Ectodermal cell (in vitro differentiated cells): ENCODE data around the gene NOXA1.
"Not testable (repeated sequence)": the region's sequence is repeated elsewhere in the genome, so short reads cannot be mapped to it uniquely, and the experiment has no call there.

ENCODE experiments used
- H3K27ac ChIP-seq: 2 replicates; pipeline ENCODE4 v1.7.0; 2013; ENCODE audit warnings: mild to moderate bottlenecking, low read depth, low read length; ENCODE audit not compliant: insufficient read depth, poor library complexity, severe bottlenecking
- H3K27me3 ChIP-seq: 2 replicates; pipeline ENCODE4 v1.7.0; 2013; ENCODE audit warnings: mild to moderate bottlenecking, low read length; ENCODE audit not compliant: insufficient read depth, control insufficient read depth, poor library complexity, severe bottlenecking
- H3K36me3 ChIP-seq: one replicate; pipeline ENCODE4 v1.7.0; 2013; ENCODE audit warnings: low read length; ENCODE audit not compliant: control insufficient read depth, insufficient read depth
- H3K4me1 ChIP-seq: one replicate; pipeline ENCODE4 v1.7.0; 2013; ENCODE audit warnings: low read length; ENCODE audit not compliant: control insufficient read depth, insufficient read depth
- H3K4me3 ChIP-seq: 2 replicates; pipeline ENCODE4 v1.7.0; 2013; ENCODE audit warnings: low read depth, low read length, control low read depth; ENCODE audit not compliant: insufficient read depth
- H3K9me3 ChIP-seq: 2 replicates; pipeline ENCODE4 v1.7.0; 2013; ENCODE audit warnings: mild to moderate bottlenecking, low read length, moderate library complexity; ENCODE audit not compliant: control insufficient read depth
- WGBS, 2 experiments: methylation state at CpG; one replicate each; pipeline ENCODE4 v1.1.7; 2013; ENCODE audit warnings: missing lambda C conversion rate in 2 of 2; 5-methylcytosine and 5-hydroxymethylcytosine counted together

The NOXA1 gene

GRCh38 chr9:137407590-137408300 is 15.4 kb upstream of the NOXA1 start:
- Histone ChIP-seq H3K4me3 (no peak overlapping the region), H3K36me3 (no peaks in the 10 kb centered on the region), H3K9me3 (no peaks in the 10 kb centered on the region), H3K27me3 (peaks cover 8% of the 10 kb centered on the region), H3K4me1 (peaks cover 9% of the 10 kb centered on the region), H3K27ac (no peak overlapping the region)
- WGBS, 2 experiments, result 81 to 83% methylated on average over 31 of the region's 31 CpGs

- H3K9me3 ChIP-seq, result no peaks in the 10 kb centered on the region
- WGBS, 2 experiments, result 93 to 95% methylated on average over 23 to 24 of the region's 24 CpGs
- no peaks in the 10 kb centered on the region for H3K36me3 ChIP-seq
- peaks cover 8% of the 10 kb centered on the region for H3K27me3 ChIP-seq
- no peak overlapping the region for H3K4me3 ChIP-seq
- peaks cover 10% of the 10 kb centered on the region for H3K4me1 ChIP-seq
- no peak overlapping the region for H3K27ac ChIP-seq
Observed at GRCh38 chr9:137408651-137409405, 14.4 kb upstream of the NOXA1 start.

GRCh38 chr9:137409515-137409914 is 13.7 kb upstream of the NOXA1 start:
- Histone ChIP-seq H3K4me3 (no peak overlapping the region), H3K36me3 (no peaks in the 10 kb centered on the region), H3K27ac (no peak overlapping the region), H3K9me3 (no peaks in the 10 kb centered on the region), H3K4me1 (peaks cover 10% of the 10 kb centered on the region), H3K27me3 (peaks cover 8% of the 10 kb centered on the region)
- 88 to 95% methylated on average over 11 of the region's 11 CpGs for WGBS, 2 experiments

GRCh38 chr9:137410236-137410890 is 12.8 kb upstream of the NOXA1 start:
- not testable (repeated sequence) for H3K36me3 ChIP-seq, H3K4me3 ChIP-seq, H3K9me3 ChIP-seq, H3K27ac ChIP-seq, H3K27me3 ChIP-seq
- 91 to 92% methylated on average over 18 of the region's 18 CpGs for WGBS, 2 experiments
- peaks cover 10% of the 10 kb centered on the region for H3K4me1 ChIP-seq

- Histone ChIP-seq H3K27ac (no peak overlapping the region), H3K36me3 (no peaks in the 10 kb centered on the region), H3K9me3 (no peaks in the 10 kb centered on the region), H3K4me3 (no peak overlapping the region), H3K27me3 (peaks cover 8% of the 10 kb centered on the region), H3K4me1 (peaks cover 10% of the 10 kb centered on the region)
- WGBS, 2 experiments, result 91 to 93% methylated on average over 15 of the region's 15 CpGs
Observed at GRCh38 chr9:137410891-137411249, 12.3 kb upstream of the NOXA1 start.

- Histone ChIP-seq H3K36me3 (no peaks in the 10 kb centered on the region), H3K9me3 (no peaks in the 10 kb centered on the region), H3K27me3 (peaks cover 6% of the 10 kb centered on the region), H3K4me1 (peaks cover 10% of the 10 kb centered on the region), H3K27ac (no peak overlapping the region), H3K4me3 (no peak overlapping the region)
- WGBS, 2 experiments, result 85 to 87% methylated on average over 15 to 17 of the region's 17 CpGs
Observed at GRCh38 chr9:137411260-137411644, 11.9 kb upstream of the NOXA1 start.

GRCh38 chr9:137411645-137412380 is 11.4 kb upstream of the NOXA1 start:
- Histone ChIP-seq H3K27ac (peak overlapping the region; percentile 36), H3K27me3 (peaks cover under 1% of the 10 kb centered on the region), H3K4me1 (peaks cover 10% of the 10 kb centered on the region), H3K36me3 (no peaks in the 10 kb centered on the region), H3K9me3 (no peaks in the 10 kb centered on the region), H3K4me3 (no peak overlapping the region)
- 79 to 82% methylated on average over 25 to 26 of the region's 30 CpGs for WGBS, 2 experiments

GRCh38 chr9:137412431-137412830 is 10.8 kb upstream of the NOXA1 start:
- H3K27ac ChIP-seq, result no peak overlapping the region
- H3K4me1 ChIP-seq, result peaks cover 7% of the 10 kb centered on the region
- H3K27me3 ChIP-seq, result no peaks in the 10 kb centered on the region
- 87 to 88% methylated on average over 10 of the region's 10 CpGs for WGBS, 2 experiments
- no peaks in the 10 kb centered on the region for H3K9me3 ChIP-seq
- H3K36me3 ChIP-seq, result no peaks in the 10 kb centered on the region
- no peak overlapping the region for H3K4me3 ChIP-seq

- Histone ChIP-seq H3K4me3 (no peak overlapping the region), H3K27ac (no peak overlapping the region), H3K27me3 (no peaks in the 10 kb centered on the region), H3K36me3 (no peaks in the 10 kb centered on the region), H3K4me1 (peaks cover 5% of the 10 kb centered on the region), H3K9me3 (no peaks in the 10 kb centered on the region)
- 94 to 95% methylated on average over 5 of the region's 5 CpGs for WGBS, 2 experiments
Observed at GRCh38 chr9:137415451-137415850, 7.7 kb upstream of the NOXA1 start.
